Stimulated activated CD4-positive, alpha-beta T cell treated with anti-CD3 and anti-CD28 coated beads, Interleukin-1b, Interleukin-23, amount 100 ng/mL, for 4 hours (primary cell): ENCODE measurements around the gene SLC19A2.
A peak's percentile ranks its signal among the peaks of the same experiment; 100 is the strongest.
"Not testable (repeated sequence)": the region's sequence is repeated elsewhere in the genome, so short reads cannot be mapped to it uniquely, and the experiment has no call there.

Source experiments
- DNase-seq, 2 donors: peaks; one replicate each; pipeline ENCODE4 v3.0.0-alpha.2; 2020; ENCODE audit warnings: low read depth in 2 of 2

Gene SLC19A2, protein sequence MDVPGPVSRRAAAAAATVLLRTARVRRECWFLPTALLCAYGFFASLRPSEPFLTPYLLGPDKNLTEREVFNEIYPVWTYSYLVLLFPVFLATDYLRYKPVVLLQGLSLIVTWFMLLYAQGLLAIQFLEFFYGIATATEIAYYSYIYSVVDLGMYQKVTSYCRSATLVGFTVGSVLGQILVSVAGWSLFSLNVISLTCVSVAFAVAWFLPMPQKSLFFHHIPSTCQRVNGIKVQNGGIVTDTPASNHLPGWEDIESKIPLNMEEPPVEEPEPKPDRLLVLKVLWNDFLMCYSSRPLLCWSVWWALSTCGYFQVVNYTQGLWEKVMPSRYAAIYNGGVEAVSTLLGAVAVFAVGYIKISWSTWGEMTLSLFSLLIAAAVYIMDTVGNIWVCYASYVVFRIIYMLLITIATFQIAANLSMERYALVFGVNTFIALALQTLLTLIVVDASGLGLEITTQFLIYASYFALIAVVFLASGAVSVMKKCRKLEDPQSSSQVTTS

GRCh38 chr1:169485431-169486280, at the start of gene SLC19A2:
SLC19A2 (minus strand) TSS chr1:169485944; CDS start chr1:169485766, 178 bp downstream.
- peak; percentile 85 to 89 for DNase-seq

GRCh38 chr1:169534653-169535052, 48.9 kb upstream of the SLC19A2 start:
- DNase-seq = no peak

DNA sequence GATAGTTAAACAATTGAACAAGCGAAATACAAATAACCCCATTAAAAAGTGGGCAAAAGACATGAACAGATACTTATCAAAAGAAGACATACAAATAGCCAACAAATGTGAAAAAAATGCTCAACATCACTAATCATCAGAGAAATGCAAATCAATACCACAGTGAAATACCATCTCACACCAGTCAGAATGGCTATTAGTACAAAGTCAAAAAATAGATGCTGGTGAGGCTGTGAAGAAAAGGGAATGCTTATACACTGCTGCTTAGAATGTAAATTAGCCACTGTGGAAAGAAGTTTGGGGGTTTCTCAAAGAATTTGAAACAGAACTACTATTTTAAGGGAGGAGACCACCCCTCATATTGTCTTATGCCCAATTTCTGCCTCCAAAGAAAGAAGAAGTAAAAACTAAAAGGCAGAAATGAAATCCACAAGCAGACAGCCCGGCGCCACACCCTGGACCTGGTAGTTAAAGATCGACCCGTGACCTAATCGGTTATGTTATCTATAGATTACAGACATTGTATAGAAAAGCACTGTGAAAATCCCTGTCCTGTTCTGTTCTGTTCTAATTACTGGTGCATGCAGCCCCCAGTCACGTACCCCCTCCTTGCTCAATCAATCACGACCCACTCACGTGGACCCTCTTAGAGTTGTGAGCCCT, 47.9 kb upstream of the SLC19A2 start:
- not testable (repeated sequence) for DNase-seq

DNA sequence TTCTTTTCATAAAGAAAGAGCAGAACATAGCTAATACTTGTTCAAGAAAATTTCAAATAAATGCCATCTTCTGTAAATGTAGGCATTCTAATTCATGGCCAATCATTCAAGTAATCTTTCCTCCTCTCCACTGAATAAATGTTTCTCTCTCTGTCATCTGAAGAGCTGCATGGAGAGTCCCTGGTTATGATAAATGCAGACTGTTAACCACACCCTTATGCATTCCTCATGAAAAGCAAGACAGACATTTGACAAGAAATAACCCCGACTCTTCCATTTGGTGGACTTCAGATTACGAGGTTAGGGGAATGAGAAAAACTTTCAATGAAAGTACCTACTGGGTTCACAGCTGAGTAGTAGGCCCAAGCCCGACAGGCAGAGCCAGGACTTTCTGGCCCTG, 44.7 kb upstream of the SLC19A2 start:
- no peak for DNase-seq

- no peak for DNase-seq
These were observed 43.4 kb upstream of the SLC19A2 start for GRCh38 chr1:169529068-169529642.

DNA sequence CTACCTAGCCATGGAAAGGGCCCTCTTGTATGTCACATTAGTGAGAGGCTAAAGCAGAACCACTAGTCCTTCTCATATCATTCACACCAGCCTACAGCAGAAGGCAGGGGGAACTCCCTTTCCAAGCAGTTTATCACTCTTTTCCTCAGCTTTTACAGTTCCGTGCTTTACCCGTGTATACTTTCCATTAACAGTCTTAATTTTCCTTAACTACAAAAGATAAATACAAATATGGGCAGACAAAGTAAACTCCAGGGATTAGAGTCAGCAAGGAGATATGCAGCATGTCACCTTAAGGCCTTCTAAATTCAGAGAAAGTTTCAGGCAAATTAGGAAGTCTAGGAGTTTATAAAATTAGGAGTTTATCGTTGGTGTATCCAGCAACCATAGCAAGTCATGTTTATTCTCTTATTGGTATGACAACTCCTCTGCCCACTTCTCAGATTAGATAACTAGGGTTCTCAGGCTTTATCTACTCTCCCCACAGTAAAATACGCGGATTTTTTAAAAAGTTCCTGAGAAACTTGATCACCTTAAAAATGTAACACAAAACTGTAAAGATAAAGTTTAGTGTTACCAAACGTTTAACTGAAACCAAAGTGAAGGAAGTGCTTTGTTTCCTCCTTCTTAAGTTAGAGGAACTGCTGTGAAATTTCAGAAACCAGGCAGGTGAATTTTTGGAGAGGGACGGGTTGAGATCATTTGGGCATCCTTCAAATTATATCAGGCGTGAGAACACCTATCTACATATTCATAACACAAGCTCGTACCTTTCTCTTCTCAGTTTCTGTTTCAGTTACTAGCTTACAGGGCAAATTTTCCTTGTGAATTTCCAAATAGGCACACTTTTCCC, 42.7 kb upstream of the SLC19A2 start:
- no peak for DNase-seq

DNA sequence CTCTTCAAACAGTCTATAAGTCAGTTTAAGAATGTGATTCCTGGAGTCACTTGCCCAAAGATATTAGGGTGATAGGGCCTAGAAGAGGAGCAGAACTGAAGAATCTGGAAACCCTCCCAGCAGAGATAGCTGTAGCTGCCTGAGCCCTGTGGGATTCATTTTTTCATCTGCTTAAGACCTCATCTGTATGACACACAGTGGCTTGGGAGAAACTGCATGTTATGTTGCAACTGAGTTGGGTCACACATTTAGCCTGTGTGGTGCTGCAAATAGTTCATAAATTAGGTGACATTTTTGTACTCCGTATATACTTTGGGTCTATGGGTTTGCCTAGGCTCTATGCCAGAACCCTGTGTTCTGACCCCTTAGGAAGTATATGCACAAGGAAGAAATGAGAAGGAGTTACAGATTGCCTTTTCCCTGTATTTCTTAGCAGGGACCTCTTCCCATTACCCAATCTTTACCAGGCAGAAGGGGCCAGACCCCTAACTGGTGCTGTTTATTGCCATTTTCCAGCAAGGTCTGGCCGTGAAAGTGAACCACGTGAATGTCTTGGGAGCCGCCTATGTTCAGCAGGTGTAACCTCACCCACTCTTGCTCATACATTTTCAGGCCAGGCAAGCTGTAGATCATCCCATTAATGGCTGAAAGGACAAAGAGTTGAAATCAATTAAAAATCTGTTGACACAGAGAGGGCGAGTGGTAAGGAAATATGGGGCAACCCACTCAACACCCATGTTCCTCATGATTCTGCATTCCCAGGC, 41.9 kb upstream of the SLC19A2 start:
- no peak for DNase-seq

DNA sequence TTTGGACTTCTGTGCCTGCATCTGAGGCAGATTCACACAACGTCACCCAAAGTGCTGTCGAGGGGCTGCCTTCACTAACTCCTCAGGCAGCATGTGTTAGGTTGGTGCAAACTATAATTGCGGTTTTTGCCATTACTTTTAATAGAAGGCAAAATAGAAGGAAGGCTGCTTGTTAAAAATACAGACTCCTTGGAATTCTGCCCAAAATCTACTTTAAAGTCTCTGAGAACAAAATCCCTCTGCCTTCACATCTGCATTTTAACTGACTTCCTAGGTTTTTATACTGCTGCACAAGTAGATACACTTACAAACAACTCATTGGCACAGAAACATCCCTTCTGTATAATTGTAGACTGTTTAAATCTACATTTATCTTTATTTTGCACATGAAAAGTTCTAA, 41.3 kb upstream of the SLC19A2 start:
- no peak for DNase-seq

- no peak for DNase-seq
These were observed 40.5 kb upstream of the SLC19A2 start for GRCh38 chr1:169526120-169526832.

- DNase-seq = no peak
These were observed 39.6 kb upstream of the SLC19A2 start for GRCh38 chr1:169525391-169525790.

- no peak for DNase-seq
These were observed 38.2 kb upstream of the SLC19A2 start for GRCh38 chr1:169523904-169524303.

DNA sequence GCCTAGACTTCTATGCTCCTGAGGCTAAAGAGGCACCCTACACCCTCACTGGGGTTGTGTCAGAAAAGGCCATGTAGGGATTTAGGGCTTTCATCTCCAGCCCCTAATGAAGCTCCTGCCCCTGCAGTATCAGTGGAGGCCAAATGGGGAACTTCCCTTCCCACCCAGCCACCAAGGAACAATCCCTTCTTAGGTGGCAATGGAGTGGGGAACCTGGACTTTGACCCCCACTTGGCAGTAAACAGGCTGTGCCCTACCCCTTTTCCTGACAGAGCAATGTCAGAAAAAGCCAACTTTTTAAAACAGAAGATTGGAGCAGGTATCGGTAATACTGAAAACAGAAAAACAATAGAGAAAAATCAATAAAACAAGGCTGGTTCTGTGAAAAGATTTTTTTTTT, 35.5 kb upstream of the SLC19A2 start:
- no peak for DNase-seq

GRCh38 chr1:169517558-169518186, 31.9 kb upstream of the SLC19A2 start:
- DNase-seq = no peak

DNA sequence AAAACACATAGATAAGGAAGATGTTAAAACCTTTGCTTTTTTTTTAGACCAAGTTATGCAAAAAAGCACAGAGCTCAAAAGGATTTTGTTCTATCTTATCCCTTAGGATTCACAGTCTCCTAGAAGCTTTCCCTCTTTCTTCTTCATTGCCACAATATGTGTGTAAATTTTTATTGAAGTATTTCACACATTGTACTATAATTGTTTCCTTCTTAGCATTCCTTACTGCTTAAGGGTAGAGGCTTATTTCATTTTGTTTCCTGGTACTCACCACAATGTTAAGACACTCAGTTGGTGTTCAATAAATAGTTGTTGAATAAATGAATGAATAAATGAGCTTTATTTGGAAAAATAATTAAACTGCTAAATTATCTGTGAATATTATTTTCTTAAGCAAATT, 29.9 kb upstream of the SLC19A2 start:
- no peak for DNase-seq

- DNase-seq = no peak
These were observed 29.0 kb upstream of the SLC19A2 start for GRCh38 chr1:169514566-169515270.

DNA sequence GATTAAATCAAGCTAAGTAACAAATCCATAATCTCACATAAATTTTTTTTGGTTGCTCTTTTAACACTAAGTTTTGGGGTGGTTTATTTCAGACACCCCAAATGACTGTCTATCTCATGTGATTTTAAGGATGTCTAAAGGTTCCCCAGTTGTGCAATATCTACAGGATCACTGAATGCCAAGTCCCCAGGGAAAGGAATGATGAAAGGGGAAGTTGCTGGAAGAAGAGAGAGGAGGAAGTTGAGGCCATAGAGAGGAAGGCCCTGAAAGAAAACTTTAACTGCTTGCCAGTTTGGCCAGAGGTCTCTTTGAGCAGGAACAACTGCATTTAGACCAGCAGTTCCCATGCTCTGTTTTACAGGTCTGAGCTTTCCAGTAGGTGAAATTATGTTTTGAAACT, 27.5 kb upstream of the SLC19A2 start:
- no peak for DNase-seq

DNA sequence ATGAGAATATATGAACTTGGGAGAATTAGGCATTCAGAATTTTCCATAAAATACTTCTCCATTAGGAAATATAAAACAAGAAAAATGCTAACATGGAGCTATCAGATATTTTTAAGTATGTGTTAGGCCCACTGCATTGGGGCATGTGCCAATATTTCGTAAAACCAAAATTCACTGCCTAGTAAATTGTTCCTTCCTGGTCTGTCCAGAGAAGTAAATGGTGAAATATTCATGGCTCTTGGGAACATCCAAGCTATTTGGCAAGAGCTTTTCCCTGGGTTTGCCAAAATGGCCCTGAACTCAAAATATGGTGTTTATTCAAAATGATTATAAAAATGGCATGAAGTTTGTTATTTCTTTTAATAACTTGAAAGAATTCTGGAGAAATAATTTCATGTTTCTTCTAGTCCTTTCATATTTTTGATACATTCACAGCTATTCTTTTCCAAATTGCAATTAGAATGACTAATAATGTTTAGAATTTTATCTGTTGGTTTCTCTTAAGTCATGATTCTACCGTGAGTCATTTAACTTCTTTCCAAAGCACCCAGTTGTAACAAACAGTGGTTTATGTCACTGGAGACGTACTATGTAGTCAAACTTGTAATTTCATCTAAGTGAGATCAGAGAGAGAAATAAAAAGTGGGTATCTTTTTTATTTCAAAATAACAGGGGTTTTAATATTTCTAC, 25.7 kb upstream of the SLC19A2 start:
- no peak for DNase-seq

- no peak for DNase-seq
These were observed 24.3 kb upstream of the SLC19A2 start for GRCh38 chr1:169510060-169510459.
